OCI-LY3 (cell line): Measurements from ENCODE around the gene CPNE2.

Experiments
- H2AFZ ChIP-seq: fragments of 200-600, 300-600 bp; shearing (Covaris generic); 2 replicates; pipeline ENCODE4 v1.6.0; 2014; ENCODE audit warnings: antibody characterized with exemption, low read depth, low read length
- H3K27ac ChIP-seq: fragments of 200-600, 300-600 bp; sonication (generic); 2 replicates; pipeline ENCODE4 v1.5.1; 2014; ENCODE audit warnings: mild to moderate bottlenecking, low read length, moderate library complexity, mixed read lengths
- H3K27me3 ChIP-seq: fragments of 200-600, 300-600 bp; sonication (generic); 2 replicates; pipeline ENCODE4 v1.6.1; 2014; ENCODE audit warnings: low read depth, low read length, mixed read lengths
- H3K36me3 ChIP-seq: fragments of 200-600, 300-600 bp; sonication (generic); replicated peaks from 2 replicates; pipeline ENCODE3; 2014; ENCODE audit warnings: low read depth, low read length, mixed read lengths
- H3K4me1 ChIP-seq: fragments of 300-600, 200-600 bp; sonication (generic); 2 replicates; pipeline ENCODE4 v1.6.1; 2014; ENCODE audit warnings: low read length, mixed read lengths
- H3K4me2 ChIP-seq: fragments of 200-600, 300-600 bp; sonication (generic); 2 replicates; pipeline ENCODE4 v1.6.1; 2014; ENCODE audit warnings: low read length, mixed read lengths
- H3K4me3 ChIP-seq: fragments of 300-600, 200-600 bp; sonication (generic); 2 replicates; pipeline ENCODE4 v1.5.1; 2014; ENCODE audit warnings: antibody characterized with exemption, mild to moderate bottlenecking, low read length, moderate library complexity
- H3K79me2 ChIP-seq: fragments of 300-600, 200-600 bp; shearing (Covaris generic); 2 replicates; pipeline ENCODE4 v1.6.1; 2014; ENCODE audit warnings: mild to moderate bottlenecking, low read length, mixed read lengths
- H3K9ac ChIP-seq: fragments of 300-600, 200-600 bp; shearing (Covaris generic); 2 replicates; pipeline ENCODE4 v1.6.0; 2014; ENCODE audit warnings: mild to moderate bottlenecking, low read length, moderate library complexity
- H3K9me3 ChIP-seq: fragments of 200-600, 300-600 bp; shearing (Covaris generic); 2 replicates; pipeline ENCODE4 v1.6.1; 2014; ENCODE audit warnings: low read length, mixed read lengths; ENCODE audit not compliant: insufficient read depth
- H4K20me1 ChIP-seq: fragments of 200-600, 300-600 bp; sonication (generic); 2 replicates; pipeline ENCODE4 v1.6.1; 2016; ENCODE audit warnings: low read length, mixed read lengths; ENCODE audit not compliant: insufficient read depth
- CTCF ChIP-seq: fragments of 200-600, 300-600 bp; sonication (generic); IDR thresholded peaks from 2 replicates; pipeline ENCODE4 v1.5.1; 2014; ENCODE audit warnings: antibody characterized with exemption, low read length, low read depth
- EZH2phosphoT487 ChIP-seq: fragments of 200-600 bp; shearing (Covaris generic); IDR thresholded peaks from 2 replicates; pipeline ENCODE4 v1.6.1; 2018; ENCODE audit warnings: antibody characterized with exemption, mixed run types, low read depth

The CPNE2 gene

GRCh38 chr16:57091975-57092785 lies at the start of gene CPNE2:
Gene CPNE2 (plus strand): TSS chr16:57092583. CDS start chr16:57110743, 18,160 bp downstream.
- TF ChIP-seq EZH2phosphoT487 (no peak), CTCF (peak; percentile 9; the same call in 1 of the 2 replicates)
- Histone ChIP-seq H3K4me2 (peak within 1 kb of the TSS; percentile 94), H4K20me1 (no peaks in the 10 kb centered on the region), H3K9ac (peak within 1 kb of the TSS; percentile 70), H3K27ac (no peak within 1 kb of the TSS), H3K9me3 (no peaks in the 10 kb centered on the region), H3K79me2 (no peaks in the 10 kb centered on the region), H2AFZ (peak within 1 kb of the TSS; percentile 68), H3K27me3 (peaks cover 15% of the 10 kb centered on the region), H3K36me3 (no peaks in the 10 kb centered on the region), H3K4me3 (peak within 1 kb of the TSS; percentile 83), H3K4me1 (peaks cover 7% of the 10 kb centered on the region)

GRCh38 chr16:57043248-57043647 lies 49.1 kb upstream of the CPNE2 start:
- no peak overlapping the region for H3K4me3 ChIP-seq
- peak overlapping the region; percentile 99 for H3K27ac ChIP-seq
- H3K9ac ChIP-seq, result peak overlapping the region; percentile 87
- no peaks in the 10 kb centered on the region for H3K27me3 ChIP-seq
- H4K20me1 ChIP-seq, result no peaks in the 10 kb centered on the region
- peaks cover 99% of the 10 kb centered on the region for H3K4me1 ChIP-seq
- H3K9me3 ChIP-seq, result no peaks in the 10 kb centered on the region
- H3K36me3 ChIP-seq, result peaks cover 28% of the 10 kb centered on the region
- no peak for TF ChIP-seq CTCF
- TF ChIP-seq EZH2phosphoT487, result no peak
- no peak overlapping the region for H2AFZ ChIP-seq
- H3K4me2 ChIP-seq, result peak overlapping the region; percentile 68
- H3K79me2 ChIP-seq, result 0 out of 2 replicates have a peak, but pooled peaks cover 3% of the 10 kb centered on the region

- peak overlapping the region; percentile 62 for H3K27ac ChIP-seq
- no peaks in the 10 kb centered on the region for H4K20me1 ChIP-seq
- TF ChIP-seq CTCF (no peak), EZH2phosphoT487 (no peak)
- no peaks in the 10 kb centered on the region for H3K27me3 ChIP-seq
- no peaks in the 10 kb centered on the region for H3K9me3 ChIP-seq
- 0 out of 2 replicates have a peak, but pooled peaks cover 3% of the 10 kb centered on the region for H3K79me2 ChIP-seq
- peak overlapping the region; percentile 12 for H3K4me3 ChIP-seq
- H3K36me3 ChIP-seq, result peaks cover 28% of the 10 kb centered on the region
- peaks cover 99% of the 10 kb centered on the region for H3K4me1 ChIP-seq
- H3K9ac ChIP-seq, result peak overlapping the region; percentile 41
- no peak overlapping the region for H2AFZ ChIP-seq
- peak overlapping the region; percentile 42 for H3K4me2 ChIP-seq
Observed at GRCh38 chr16:57044931-57045693, 47.3 kb upstream of the CPNE2 start.
